Neural progenitor cell (in vitro differentiated cells): ENCODE results near the gene TCAF2.
"Not testable (repeated sequence)": the region's sequence is repeated elsewhere in the genome, so short reads cannot be mapped to it uniquely, and the experiment has no call there.

Source experiments
- EZH2 ChIP-seq: fragments of 200-600 bp; sonication (generic); IDR thresholded peaks from 2 replicates; pipeline ENCODE4 v1.6.1; 2017; ENCODE audit warnings: antibody characterized with exemption, mild to moderate bottlenecking, moderate library complexity
- EZH2phosphoT487 ChIP-seq: fragments of 200-600 bp; sonication (generic); IDR thresholded peaks from 2 replicates; pipeline ENCODE4 v1.6.1; 2017; ENCODE audit warnings: antibody characterized with exemption
- TF ChIP-seq, protein P1 (sequence below): fragments of 200-600 bp; sonication (generic); IDR thresholded peaks from 2 replicates; pipeline ENCODE4 v1.5.1; 2017; ENCODE audit warnings: antibody characterized with exemption, mild to moderate bottlenecking

DNA sequence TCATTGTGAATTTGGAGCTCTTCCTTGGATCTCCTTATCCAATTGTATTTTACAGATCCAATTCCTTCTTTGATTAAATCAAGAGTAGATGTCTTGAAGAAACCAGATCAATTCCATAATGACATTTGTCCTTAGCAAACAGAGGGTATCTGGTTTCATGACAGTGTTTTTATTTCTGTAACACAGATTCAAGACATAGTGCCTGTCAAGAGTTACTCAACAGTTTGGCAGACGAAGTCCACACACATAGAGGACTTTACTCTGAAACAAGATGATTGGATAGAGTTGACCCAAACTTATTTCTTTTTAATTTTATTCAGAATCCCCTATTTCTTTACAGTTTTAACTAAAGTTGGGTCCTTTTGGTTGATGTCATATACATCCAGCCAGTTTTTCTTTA lies 14.7 kb upstream of the TCAF2 start:
- TF ChIP-seq, protein P1, sequence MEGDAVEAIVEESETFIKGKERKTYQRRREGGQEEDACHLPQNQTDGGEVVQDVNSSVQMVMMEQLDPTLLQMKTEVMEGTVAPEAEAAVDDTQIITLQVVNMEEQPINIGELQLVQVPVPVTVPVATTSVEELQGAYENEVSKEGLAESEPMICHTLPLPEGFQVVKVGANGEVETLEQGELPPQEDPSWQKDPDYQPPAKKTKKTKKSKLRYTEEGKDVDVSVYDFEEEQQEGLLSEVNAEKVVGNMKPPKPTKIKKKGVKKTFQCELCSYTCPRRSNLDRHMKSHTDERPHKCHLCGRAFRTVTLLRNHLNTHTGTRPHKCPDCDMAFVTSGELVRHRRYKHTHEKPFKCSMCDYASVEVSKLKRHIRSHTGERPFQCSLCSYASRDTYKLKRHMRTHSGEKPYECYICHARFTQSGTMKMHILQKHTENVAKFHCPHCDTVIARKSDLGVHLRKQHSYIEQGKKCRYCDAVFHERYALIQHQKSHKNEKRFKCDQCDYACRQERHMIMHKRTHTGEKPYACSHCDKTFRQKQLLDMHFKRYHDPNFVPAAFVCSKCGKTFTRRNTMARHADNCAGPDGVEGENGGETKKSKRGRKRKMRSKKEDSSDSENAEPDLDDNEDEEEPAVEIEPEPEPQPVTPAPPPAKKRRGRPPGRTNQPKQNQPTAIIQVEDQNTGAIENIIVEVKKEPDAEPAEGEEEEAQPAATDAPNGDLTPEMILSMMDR, result not testable (repeated sequence)
- TF ChIP-seq EZH2, EZH2phosphoT487: not testable (repeated sequence)
